Smooth muscle cell of bladder (primary cell): ENCODE measurements around the gene TADA3. TPM values are rescaled to one million over a fixed set of nuclear protein-coding genes. Genes with fewer than 3 reads are reported as not detected.

Experiments
- total RNA-seq: library from RNA; depleted of rRNA; stranded (reverse); fragments of >200 nt; gene quantifications from 2 replicates; pipeline ENCODE4 v1.2.3, GENCODE V29; 2014

TADA3 gene, protein sequence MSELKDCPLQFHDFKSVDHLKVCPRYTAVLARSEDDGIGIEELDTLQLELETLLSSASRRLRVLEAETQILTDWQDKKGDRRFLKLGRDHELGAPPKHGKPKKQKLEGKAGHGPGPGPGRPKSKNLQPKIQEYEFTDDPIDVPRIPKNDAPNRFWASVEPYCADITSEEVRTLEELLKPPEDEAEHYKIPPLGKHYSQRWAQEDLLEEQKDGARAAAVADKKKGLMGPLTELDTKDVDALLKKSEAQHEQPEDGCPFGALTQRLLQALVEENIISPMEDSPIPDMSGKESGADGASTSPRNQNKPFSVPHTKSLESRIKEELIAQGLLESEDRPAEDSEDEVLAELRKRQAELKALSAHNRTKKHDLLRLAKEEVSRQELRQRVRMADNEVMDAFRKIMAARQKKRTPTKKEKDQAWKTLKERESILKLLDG
- total RNA-seq = 51.1 and 52.7 TPM in 2 replicates

DNA sequence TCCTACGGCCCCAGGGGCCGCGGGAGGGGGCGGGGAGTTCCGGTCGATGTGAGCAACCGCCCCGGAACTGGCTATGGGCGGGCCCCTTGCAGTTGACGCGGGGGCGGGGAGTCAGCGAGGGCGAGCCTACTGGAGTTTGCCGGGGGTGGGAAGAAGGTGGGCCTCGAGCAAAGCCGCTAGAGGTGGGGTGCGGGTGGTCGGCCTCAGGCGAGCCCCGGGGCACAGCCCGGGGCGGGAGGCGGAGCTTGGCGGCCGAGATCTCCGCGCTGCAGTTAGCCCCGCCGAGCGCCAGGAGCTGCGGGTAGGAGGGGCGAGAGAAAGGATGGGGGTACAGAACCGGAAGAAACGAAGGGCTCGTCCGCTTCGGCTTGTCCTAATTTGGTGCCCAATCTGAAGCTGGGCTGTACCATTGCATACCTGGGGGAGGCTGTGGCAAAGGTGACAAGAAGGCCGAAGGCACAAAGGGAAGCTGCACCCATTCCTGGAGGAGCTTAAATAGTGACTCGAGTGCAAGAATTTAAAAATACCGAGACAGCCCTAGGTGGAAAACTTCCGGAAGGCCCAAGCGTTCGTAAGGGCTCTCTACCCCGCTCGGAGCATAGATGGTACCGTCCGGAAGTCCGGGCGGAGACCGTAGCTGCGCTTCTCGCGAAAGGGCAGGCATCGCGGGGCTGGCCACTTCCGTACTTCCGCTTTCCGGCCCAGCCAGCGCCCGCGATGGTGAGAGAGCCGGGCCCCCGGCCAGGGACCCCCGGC, at the start of gene TADA3, which contains the start of gene ARPC4:
TADA3 (minus strand) TSS at position 69 of the 756 bp plus-strand sequence. CDS start 1,007 bp downstream, outside the sequence.
ARPC4 (plus strand) TSS at position 678 of the 756 bp plus-strand sequence; CDS start at position 718, 40 bp downstream.

DNA sequence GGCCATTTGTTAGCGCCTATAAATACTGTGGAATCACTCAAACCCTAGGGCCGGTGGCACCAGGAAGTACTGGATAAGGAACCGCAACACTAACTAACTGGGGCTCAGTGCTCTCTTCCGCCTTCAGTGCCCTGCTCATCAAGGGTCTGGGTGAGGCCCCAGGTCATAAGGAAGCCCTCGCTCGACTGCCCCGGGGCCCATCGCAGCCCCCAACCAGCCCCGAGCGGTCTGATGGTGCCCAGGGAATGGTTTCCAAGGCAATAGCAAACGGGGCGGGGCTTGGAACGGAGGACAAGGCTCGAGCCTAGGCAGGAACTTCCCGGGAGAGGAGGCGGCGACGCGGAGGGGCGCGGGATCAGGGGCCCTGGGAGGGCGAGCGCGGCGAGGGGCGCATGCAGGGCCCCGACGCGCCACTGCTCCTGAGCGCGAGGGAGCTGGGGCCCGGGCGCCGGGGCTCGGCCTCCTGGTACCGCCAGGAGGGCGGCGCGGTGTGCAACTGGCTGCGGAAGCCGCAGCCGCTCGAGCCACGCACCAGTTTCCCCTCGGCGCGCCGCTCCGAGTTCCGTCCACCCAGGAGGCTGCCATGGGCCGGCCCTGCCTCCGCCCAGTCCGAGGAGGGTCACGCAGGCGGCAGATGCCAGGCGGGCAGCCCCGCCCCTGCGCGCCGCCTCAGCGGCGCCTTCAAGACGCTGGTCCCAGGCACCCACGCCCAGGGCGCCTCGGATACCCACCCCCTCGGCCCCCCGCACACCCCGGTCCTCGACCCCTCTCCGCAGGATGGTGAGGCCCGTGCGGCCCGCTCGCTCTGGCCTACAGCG, 17.6 kb upstream of the TADA3 start, which contains the start of gene TTLL3:
TTLL3 (plus strand) TSS at position 648 of the 818 bp plus-strand sequence. CDS start 400 bp downstream, outside the sequence.

DNA sequence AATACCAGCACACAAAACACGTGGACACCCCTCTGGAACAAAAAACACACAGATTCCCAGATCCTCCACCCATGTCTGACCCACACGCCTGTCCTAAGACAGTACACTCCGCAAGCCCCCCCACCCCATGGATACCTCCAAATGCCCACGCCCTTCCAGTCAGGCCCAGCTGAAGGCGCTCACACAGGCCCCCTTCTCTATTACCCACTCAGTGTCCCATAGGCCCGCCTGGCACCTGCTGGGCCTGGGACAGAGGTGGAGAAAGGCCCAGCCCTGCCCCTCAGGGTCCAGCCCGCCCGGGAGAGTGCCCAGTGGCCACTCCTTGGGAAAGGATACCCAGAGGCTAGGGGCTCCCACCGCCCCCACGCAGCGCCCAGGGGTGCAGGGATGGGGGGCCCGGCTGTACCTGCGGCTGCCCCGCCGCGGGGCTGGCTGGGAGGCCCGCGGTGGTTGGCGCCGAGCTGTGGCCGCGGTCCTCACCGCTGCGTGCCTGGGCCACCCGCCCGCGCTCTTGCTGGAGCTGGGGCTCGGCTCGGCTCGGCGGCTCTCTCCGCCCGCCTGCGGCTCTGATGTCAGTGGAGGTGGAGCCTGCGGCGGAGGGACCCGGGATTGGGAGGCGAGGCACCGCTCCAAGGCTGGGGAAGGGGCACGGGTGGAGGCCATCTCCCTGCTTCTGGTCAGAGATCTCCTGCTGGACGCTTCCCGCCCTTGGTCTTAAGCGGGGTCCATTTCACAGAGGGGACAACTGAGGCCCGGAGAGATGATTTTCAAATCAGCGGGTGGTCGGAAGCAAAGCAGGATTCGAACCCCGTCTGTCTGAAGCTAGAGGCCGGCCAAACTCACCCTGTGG, 22.6 kb downstream of the TADA3 start, which contains the start of gene CAMK1:
CAMK1 (minus strand) TSS at position 522 of the 850 bp plus-strand sequence. CDS start 2,198 bp downstream, outside the sequence.

DNA sequence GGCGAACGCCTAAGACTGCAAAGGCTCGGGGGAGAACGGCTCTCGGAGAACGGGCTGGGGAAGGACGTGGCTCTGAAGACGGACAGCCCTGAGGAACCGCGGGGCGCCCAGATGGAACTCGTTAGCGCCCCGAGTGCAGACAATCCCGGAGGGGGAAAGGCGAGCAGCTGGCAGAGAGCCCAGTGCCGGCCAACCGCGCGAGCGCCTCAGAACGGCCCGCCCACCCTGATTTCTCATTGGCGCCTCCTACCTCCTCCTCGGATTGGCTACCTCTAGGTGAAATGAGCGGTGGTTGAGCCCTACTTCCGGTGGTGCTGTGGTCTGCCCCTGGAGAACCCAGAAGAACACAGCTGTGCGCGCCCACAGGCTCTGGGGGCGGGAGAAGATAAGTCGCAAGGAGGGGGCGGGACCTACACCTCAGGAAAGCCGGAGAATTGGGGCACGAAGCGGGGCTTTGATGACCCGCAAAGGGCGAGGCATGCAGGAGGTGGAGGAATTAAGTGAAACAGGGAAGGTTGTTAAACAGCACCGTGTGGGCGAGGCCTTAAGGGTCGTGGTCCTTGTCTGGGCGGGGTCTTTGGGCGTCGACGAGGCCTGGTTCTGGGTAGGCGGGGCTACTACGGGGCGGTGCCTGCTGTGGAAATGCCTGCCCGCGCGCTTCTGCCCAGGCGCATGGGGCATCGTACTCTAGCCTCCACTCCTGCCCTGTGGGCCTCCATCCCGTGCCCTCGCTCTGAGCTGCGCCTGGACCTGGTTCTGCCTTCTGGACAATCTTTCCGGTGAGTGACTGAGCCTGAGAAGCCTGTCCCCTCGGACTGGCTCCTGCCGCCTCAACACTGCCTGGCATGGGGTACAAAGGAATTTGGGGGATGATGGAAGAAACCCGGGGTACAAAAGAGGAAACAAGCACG, 42.4 kb downstream of the TADA3 start, which contains the start of gene OGG1:
OGG1 (plus strand) TSS at position 308 of the 911 bp plus-strand sequence; CDS start at position 643, 335 bp downstream.

DNA sequence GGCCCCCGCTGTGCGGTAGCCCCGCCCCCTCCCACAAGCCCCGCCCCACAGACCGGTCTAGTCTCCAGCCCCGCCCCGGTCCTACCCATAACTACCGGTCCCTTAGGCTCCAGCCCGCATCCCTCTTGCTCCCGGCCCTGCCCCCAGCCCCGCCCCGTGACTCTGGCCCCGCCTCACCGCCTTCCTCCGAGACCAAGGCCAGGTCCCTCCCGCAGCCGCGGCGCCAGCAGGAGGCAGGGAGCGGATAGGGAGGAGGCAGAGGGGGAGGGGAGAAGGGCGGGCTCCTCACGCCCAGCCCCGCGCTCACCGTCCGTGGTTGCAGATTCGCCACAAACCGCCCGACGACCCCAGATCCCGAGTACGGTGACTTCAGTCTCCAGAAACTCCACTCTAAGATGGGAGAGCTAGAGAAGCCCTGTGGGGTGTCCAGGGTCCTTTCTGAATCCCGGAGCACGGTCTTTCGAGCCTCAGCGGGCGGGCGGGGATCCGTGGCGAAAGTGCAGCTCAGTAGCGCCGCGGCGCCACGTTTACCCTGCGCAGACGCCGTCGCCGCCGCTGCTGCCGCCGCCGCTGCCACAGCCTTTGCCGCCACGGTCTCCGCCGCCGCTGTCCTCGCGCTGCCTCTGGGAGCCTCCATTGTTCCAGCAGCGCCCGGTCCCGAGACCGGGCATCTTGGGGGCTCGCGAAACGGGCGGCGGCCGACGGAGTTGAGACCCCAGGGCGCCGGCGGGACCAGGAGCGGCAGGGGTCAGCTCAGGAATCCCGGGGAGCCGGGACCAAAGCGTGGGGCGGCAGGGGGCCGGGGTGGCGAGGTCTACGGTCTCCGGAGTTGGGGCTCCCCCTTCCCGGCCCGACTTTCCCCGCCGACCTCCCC, 60.8 kb downstream of the TADA3 start, which contains the start of gene BRPF1:
BRPF1 (plus strand) TSS at position 530 of the 874 bp plus-strand sequence. CDS start 2,406 bp downstream, outside the sequence.

Other genes with a start within 250 kb of the TADA3 start
- gene LHFPL4, start 238.7 kb downstream of the TADA3 start, total RNA-seq = 0.09 TPM in 1 of 2 replicates, not detected in the other
- gene MTMR14, start 143.0 kb downstream of the TADA3 start, total RNA-seq = 27.9 and 30.4 TPM in 2 replicates
- not detected in 2 replicates for gene CPNE9, start 88.6 kb downstream of the TADA3 start, total RNA-seq
- gene BRPF1, start 60.7 kb downstream of the TADA3 start, total RNA-seq = 12.1 and 14.7 TPM in 2 replicates
- gene OGG1, start 42.5 kb downstream of the TADA3 start, total RNA-seq = 17.1 and 17.9 TPM in 2 replicates
- 33.0 and 34.3 TPM in 2 replicates for gene CAMK1, start 22.5 kb downstream of the TADA3 start, total RNA-seq
- 170 and 213 TPM in 2 replicates for gene ARPC4, start 609 bp upstream of the TADA3 start, total RNA-seq
- 8.2 and 11.0 TPM in 2 replicates for gene TTLL3, start 17.8 kb upstream of the TADA3 start, total RNA-seq
- gene RPUSD3, start 51.5 kb upstream of the TADA3 start, total RNA-seq = 18.3 and 21.1 TPM in 2 replicates
- 0.14 and 0.18 TPM in 2 replicates for gene CIDEC, start 87.8 kb upstream of the TADA3 start, total RNA-seq
- gene JAGN1, start 98.1 kb upstream of the TADA3 start, total RNA-seq = 24.5 and 31.2 TPM in 2 replicates
- gene IL17RE, start 110.4 kb upstream of the TADA3 start, total RNA-seq = 0.14 and 0.83 TPM in 2 replicates
- 24.7 and 34.0 TPM in 2 replicates for gene IL17RC, start 124.6 kb upstream of the TADA3 start, total RNA-seq
- 20.1 and 58.8 TPM in 2 replicates for gene CRELD1, start 141.4 kb upstream of the TADA3 start, total RNA-seq
- 1.6 and 2.1 TPM in 2 replicates for gene PRRT3, start 159.9 kb upstream of the TADA3 start, total RNA-seq
- 72.0 and 78.9 TPM in 2 replicates for gene EMC3, start 194.4 kb upstream of the TADA3 start, total RNA-seq
- 2.0 and 2.6 TPM in 2 replicates for gene FANCD2, start 234.0 kb upstream of the TADA3 start, total RNA-seq